ENCODE measurements around the gene INTS3.

- TF ChIP-seq, protein P1, sequence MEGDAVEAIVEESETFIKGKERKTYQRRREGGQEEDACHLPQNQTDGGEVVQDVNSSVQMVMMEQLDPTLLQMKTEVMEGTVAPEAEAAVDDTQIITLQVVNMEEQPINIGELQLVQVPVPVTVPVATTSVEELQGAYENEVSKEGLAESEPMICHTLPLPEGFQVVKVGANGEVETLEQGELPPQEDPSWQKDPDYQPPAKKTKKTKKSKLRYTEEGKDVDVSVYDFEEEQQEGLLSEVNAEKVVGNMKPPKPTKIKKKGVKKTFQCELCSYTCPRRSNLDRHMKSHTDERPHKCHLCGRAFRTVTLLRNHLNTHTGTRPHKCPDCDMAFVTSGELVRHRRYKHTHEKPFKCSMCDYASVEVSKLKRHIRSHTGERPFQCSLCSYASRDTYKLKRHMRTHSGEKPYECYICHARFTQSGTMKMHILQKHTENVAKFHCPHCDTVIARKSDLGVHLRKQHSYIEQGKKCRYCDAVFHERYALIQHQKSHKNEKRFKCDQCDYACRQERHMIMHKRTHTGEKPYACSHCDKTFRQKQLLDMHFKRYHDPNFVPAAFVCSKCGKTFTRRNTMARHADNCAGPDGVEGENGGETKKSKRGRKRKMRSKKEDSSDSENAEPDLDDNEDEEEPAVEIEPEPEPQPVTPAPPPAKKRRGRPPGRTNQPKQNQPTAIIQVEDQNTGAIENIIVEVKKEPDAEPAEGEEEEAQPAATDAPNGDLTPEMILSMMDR (IDR thresholded peaks at IDR 0.05; ENCODE audit: low read length), result no peak
- TF ChIP-seq EZH2phosphoT487 (IDR thresholded peaks at IDR 0.05; ENCODE audit: low read length), result no peak
Measured at GRCh38 chr1:153699768-153700167, 28.1 kb upstream of the INTS3 start.
